Epithelial cell of prostate (primary cell): ENCODE data around the gene SULT2B1.

Experiments used
- DNase-seq: peaks from one replicate; pipeline ENCODE4 v3.0.0-alpha.2; 2011; ENCODE audit warnings: low read depth, low spot score
- H3K27ac ChIP-seq: fragments of 450-650 bp; 2 replicates; pipeline ENCODE4 v1.5.1; 2017; ENCODE audit warnings: mild to moderate bottlenecking

Gene SULT2B1

GRCh38 chr19:48644839-48645619 is 93.1 kb downstream of the SULT2B1 start:
- H3K27ac ChIP-seq, result no peak overlapping the region
- no peak for DNase-seq

GRCh38 chr19:48645620-48646000 is 93.6 kb downstream of the SULT2B1 start:
- H3K27ac ChIP-seq, result no peak overlapping the region

GRCh38 chr19:48646001-48646721 is 94.2 kb downstream of the SULT2B1 start, which contains the start of gene CA11:
TSS of gene CA11 (minus strand) at chr19:48646187. CDS start at chr19:48645632, 555 bp downstream.
- DNase-seq, result no peak
- no peak within 1 kb of the TSS for H3K27ac ChIP-seq

More at GRCh38 chr19:48645620-48646000, 93.6 kb downstream of the SULT2B1 start:
- DNase-seq, result no peak

GRCh38 chr19:48646722-48647216 is 94.8 kb downstream of the SULT2B1 start:
- H3K27ac ChIP-seq, result no peak overlapping the region
- no peak for DNase-seq

- no peak for DNase-seq
- H3K27ac ChIP-seq, result no peak overlapping the region
Observed at GRCh38 chr19:48648134-48648533, 96.2 kb downstream of the SULT2B1 start.
